Posterior cingulate gyrus (tissue), 11 donors: ENCODE measurements around the gene RALGAPA2.

Experiments
- DNase-seq, 10 donors: peaks; one replicate each; pipeline versions ENCODE4 v3.0.0 to v3.0.0-alpha.2; 2020 to 2021; ENCODE audit warnings: mixed read lengths in 3 of 10
- intact Hi-C: fragments of 100-400 bp; cut with DNase I; formaldehyde crosslinking; loops from one replicate; pipeline ENCODE4 v1.15.1; 2023

Gene RALGAPA2

GRCh38 chr20:20637998-20638725, 74.3 kb downstream of the RALGAPA2 start:
- intact Hi-C loops: no loop called here
- DNase-seq: no peak

- no peak for DNase-seq
- intact Hi-C loops: no loop called here
Measured at GRCh38 chr20:20635006-20635405, 77.4 kb downstream of the RALGAPA2 start.

GRCh38 chr20:20632644-20633043, 79.8 kb downstream of the RALGAPA2 start:
- DNase-seq: no peak
- intact Hi-C loops: no loop called here

- intact Hi-C loops: no loop called here
- no peak for DNase-seq
Measured at GRCh38 chr20:20630551-20630950, 81.9 kb downstream of the RALGAPA2 start.

GRCh38 chr20:20629556-20630188, 82.8 kb downstream of the RALGAPA2 start:
- intact Hi-C loops: no loop called here
- DNase-seq: no peak

GRCh38 chr20:20628314-20628713, 84.1 kb downstream of the RALGAPA2 start:
- intact Hi-C loops: no loop called here
- no peak for DNase-seq

GRCh38 chr20:20627471-20627870, 85.0 kb downstream of the RALGAPA2 start:
- no peak for DNase-seq
- intact Hi-C loops: no loop called here

- intact Hi-C loops: no loop called here
- DNase-seq: no peak
Measured at GRCh38 chr20:20624914-20625313, 87.5 kb downstream of the RALGAPA2 start.

- intact Hi-C loops: no loop called here
- DNase-seq: no peak
Measured at GRCh38 chr20:20621195-20621594, 91.2 kb downstream of the RALGAPA2 start.

- intact Hi-C loops: no loop called here
Measured at GRCh38 chr20:20614391-20614790, 98.1 kb downstream of the RALGAPA2 start.

GRCh38 chr20:20612251-20612650, 100.2 kb downstream of the RALGAPA2 start:
- intact Hi-C loops: no loop called here
- no peak for DNase-seq

More at GRCh38 chr20:20614391-20614790, 98.1 kb downstream of the RALGAPA2 start:
- DNase-seq: no peak

GRCh38 chr20:20611167-20611566, 101.3 kb downstream of the RALGAPA2 start:
- DNase-seq: no peak
- intact Hi-C loops: no loop called here

GRCh38 chr20:20609522-20609921, 102.9 kb downstream of the RALGAPA2 start:
- DNase-seq: no peak
- intact Hi-C loops: no loop called here

GRCh38 chr20:20608641-20609040, 103.8 kb downstream of the RALGAPA2 start:
- no peak for DNase-seq
- intact Hi-C loops: no loop called here

GRCh38 chr20:20608041-20608440, 104.4 kb downstream of the RALGAPA2 start:
- intact Hi-C loops: no loop called here
- no peak for DNase-seq

GRCh38 chr20:20606881-20607280, 105.6 kb downstream of the RALGAPA2 start:
- DNase-seq: no peak
- intact Hi-C loops: no loop called here

GRCh38 chr20:20606050-20606449, 106.4 kb downstream of the RALGAPA2 start:
- intact Hi-C loops: no loop called here
- DNase-seq: no peak

- DNase-seq: no peak
- intact Hi-C loops: no loop called here
Measured at GRCh38 chr20:20604907-20605306, 107.5 kb downstream of the RALGAPA2 start.

- no peak for DNase-seq
- intact Hi-C loops: no loop called here
Measured at GRCh38 chr20:20604357-20604756, 108.1 kb downstream of the RALGAPA2 start.

GRCh38 chr20:20603339-20603990, 109.0 kb downstream of the RALGAPA2 start:
- no peak for DNase-seq
- intact Hi-C loops: no loop called here

GRCh38 chr20:20597966-20598365, 114.5 kb downstream of the RALGAPA2 start:
- no peak for DNase-seq
- intact Hi-C loops: loop anchor here (10.0 kb wide), 2 partner anchors 227 to 513 kb away; no protein-coding TSS in a partner anchor

GRCh38 chr20:20594171-20594530, 118.3 kb downstream of the RALGAPA2 start:
- no peak for DNase-seq
- intact Hi-C loops: loop anchor here (10.0 kb wide), 2 partner anchors 231 to 509 kb away; no protein-coding TSS in a partner anchor
